AG10803 (cell line): ENCODE measurements around the gene ROR1.

Experiments used
- DNase-seq: peaks from one replicate; pipeline ENCODE4 v3.0.0; 2010; ENCODE audit warnings: low read depth
- H3K4me3 ChIP-seq: 2 replicates; pipeline ENCODE4 v1.5.1; 2011; ENCODE audit warnings: mild to moderate bottlenecking, low read length, control low read depth
- TF ChIP-seq, protein P1 (sequence below): conservative IDR thresholded peaks from 2 replicates; pipeline ENCODE4 v1.5.1; 2011; ENCODE audit warnings: mild to moderate bottlenecking, low read length, control low read depth, inconsistent platforms

Gene ROR1

GRCh38 chr1:63894627-63895265 lies 120.9 kb downstream of the ROR1 start:
- DNase-seq: no peak
- no peak overlapping the region for H3K4me3 ChIP-seq
- TF ChIP-seq, protein P1, sequence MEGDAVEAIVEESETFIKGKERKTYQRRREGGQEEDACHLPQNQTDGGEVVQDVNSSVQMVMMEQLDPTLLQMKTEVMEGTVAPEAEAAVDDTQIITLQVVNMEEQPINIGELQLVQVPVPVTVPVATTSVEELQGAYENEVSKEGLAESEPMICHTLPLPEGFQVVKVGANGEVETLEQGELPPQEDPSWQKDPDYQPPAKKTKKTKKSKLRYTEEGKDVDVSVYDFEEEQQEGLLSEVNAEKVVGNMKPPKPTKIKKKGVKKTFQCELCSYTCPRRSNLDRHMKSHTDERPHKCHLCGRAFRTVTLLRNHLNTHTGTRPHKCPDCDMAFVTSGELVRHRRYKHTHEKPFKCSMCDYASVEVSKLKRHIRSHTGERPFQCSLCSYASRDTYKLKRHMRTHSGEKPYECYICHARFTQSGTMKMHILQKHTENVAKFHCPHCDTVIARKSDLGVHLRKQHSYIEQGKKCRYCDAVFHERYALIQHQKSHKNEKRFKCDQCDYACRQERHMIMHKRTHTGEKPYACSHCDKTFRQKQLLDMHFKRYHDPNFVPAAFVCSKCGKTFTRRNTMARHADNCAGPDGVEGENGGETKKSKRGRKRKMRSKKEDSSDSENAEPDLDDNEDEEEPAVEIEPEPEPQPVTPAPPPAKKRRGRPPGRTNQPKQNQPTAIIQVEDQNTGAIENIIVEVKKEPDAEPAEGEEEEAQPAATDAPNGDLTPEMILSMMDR: no peak

DNA sequence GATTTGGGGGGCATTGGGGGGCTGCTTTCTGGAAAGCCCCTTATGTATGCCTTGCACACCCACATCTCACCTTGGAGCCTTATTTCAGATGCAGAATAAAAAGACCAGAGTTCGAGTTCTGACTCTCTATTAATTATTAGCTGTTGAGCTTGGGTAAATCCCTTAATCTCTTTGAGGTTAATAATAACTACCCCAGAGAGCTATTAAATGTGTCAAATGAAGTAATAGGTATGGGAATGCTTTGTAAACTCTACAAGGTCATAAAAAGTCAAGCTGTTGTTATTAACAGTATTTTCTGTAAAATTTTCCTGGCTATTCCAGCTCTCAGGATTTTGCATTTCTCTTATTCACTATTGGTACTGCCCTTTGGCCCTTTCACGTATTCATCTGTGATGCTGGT lies 122.9 kb downstream of the ROR1 start:
- H3K4me3 ChIP-seq: no peak overlapping the region
- no peak for DNase-seq
- TF ChIP-seq, protein P1: no peak

DNA sequence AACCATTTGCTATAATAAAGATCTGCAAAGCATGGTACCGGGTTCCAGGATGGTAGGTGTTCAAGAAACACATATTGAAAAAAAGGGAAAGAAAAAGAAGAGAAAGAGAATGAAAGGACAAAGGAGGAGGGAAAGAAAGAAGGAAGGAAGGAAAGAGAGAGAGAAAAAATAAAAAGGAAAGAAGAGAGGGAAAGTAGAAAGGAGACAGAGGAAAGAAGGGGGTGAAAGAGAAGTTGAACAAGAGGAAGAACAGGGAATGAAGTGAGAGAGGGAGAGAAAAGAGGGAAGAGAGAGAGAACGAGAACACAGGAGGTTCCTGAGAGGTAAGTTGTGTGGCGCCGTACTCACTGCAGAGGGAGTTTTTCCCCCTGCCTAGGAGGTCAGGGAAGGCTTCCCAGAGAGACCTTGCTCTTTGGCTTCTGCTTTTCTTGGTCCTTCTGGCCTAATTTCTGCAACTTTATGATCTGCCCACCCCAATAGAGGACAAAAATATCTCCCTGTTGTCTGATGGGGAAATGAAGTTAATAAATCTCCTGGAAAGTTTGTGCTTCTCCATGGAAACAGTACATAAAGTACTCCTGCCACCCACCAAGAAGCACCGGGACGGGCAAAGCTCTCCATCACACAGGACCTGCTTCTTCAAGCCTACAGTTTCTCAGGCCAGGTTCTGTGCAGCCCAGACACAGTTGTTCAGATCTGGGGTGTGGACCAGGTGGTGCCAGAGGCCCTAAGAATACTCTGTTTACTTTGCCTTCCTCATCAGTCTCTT lies 124.8 kb downstream of the ROR1 start:
- no peak for DNase-seq

DNA sequence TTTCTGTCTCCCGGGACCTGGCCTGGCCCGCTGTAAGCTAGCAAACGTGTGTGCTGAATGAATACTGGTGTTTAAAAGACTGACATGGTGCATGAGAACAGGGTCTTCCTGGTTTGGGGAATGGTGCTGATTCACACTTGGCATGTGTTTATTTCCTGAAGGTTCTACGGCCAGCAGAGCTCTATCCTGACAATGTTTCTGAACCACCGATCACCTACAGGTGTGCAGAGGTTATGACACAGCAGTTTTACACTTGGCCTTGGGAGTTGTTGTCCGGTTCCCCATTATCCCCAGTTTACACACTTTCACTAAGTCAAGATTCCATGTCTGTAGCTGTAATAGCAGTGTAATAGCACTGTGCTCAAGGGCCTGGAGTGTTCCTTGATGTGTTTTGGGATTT lies 127.3 kb downstream of the ROR1 start:
- no peak overlapping the region for H3K4me3 ChIP-seq
- TF ChIP-seq, protein P1: no peak
- DNase-seq: no peak

More for the DNA sequence above, 124.8 kb downstream of the ROR1 start:
- TF ChIP-seq, protein P1: no peak
- H3K4me3 ChIP-seq: no peak overlapping the region

- DNase-seq: peak; percentile 22
- TF ChIP-seq, protein P1: no peak
- no peak overlapping the region for H3K4me3 ChIP-seq
These were observed 129.2 kb downstream of the ROR1 start for GRCh38 chr1:63902844-63903589.

DNA sequence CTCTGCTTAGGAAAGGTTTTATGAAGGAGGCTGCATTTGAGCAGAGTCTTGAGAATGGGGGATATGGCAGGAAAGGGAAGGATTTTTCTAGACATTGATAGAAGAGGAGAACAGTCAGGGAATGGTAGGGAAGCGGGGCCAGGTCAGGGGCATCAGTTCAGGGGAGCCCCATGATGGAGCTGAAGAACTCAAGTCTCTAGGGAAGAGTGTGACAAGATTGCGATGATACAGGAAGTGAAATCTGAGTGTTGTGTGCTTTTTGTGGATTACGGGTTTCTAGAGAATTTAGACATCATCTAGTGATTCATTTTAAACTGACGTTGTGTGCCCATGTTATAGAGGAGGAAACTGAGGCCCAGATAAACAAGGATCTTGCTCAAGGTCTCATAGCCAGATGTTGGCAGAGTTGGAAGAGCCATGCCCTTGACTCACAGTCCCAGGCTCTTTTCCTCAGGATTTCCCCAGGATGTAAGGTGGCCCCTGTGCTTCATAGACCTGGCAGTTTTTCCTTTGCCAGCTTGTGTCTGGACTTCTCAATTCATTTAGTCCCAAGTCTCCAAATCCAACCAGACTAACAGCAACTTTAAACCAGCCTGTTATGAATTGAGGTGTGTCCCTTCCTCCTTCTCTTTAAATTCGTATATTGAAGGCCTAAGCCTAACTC lies 130.3 kb downstream of the ROR1 start:
- H3K4me3 ChIP-seq: no peak overlapping the region
- TF ChIP-seq, protein P1: no peak
- DNase-seq: no peak
